Glomerular visceral epithelial cell (primary cell): Measurements from ENCODE around the gene MACROD2.

Source experiments
- DNase-seq: peaks from one replicate; pipeline ENCODE4 v3.0.0-alpha.2; 2016; ENCODE audit errors: extremely low spot score

The MACROD2 gene

GRCh38 chr20:14582855-14583254 is 587.5 kb downstream of the MACROD2 start:
- DNase-seq = no peak

DNA sequence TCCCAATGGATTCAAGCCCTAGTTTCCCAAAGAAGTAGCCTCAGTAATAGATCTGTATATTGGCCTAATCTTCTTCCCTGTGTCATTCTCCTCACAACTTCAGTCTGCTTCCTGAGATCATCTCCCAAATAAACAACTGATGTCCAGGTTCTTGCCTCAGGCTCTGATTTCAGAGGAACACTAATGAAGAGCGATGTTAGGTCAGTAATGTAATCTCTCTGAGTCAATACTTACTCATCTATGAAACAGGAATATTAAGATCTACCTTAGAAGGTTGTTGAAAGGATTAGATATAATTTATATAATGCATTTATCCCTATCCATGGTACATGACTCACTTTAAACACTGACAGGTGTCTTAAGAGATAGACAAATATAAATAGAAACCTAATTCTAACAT is 588.1 kb downstream of the MACROD2 start:
- no peak for DNase-seq

- DNase-seq = no peak
These were observed 594.1 kb downstream of the MACROD2 start for GRCh38 chr20:14589383-14589782.

DNA sequence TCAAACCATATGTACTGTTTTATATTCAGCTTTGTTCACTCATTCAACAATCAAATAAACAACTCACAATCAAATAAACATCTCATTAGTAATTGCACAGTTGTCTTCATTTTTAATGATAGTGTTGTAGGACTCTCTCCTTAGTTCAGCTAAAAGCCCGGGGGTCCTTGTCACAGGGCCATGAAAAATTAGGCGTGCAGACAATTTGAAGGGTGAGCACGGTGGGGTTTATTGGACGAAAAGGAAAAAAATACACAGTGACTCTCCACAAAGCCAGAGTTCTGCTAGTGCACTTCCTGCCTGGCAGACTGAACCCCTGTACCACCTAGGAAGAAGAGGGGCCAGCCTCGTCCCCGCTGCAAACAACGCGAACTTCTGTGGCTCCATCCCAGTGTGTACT is 599.7 kb downstream of the MACROD2 start:
- no peak for DNase-seq

- DNase-seq = no peak
These were observed 601.9 kb downstream of the MACROD2 start for GRCh38 chr20:14597206-14597715.

DNA sequence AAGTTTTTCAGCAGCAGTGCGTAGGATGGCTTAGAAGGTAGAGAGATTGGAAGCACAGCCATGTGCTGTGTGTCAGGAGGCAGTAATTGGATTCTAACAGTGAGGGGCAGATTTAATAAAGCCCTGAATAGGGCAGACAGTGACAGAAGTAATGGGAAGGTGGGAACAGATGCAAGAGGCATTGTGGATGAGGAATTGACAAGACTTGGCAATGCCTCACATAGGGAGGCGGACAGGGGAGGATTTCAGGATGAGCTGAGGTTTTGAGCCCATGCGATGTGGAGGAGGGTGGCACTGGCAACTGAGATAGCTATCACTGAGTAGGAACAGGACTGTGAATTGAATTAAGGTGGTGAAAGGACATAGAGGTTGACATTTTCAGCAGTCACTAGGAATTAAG is 604.3 kb downstream of the MACROD2 start:
- DNase-seq = no peak

GRCh38 chr20:14600527-14600926 is 605.2 kb downstream of the MACROD2 start:
- no peak for DNase-seq

GRCh38 chr20:14604143-14604542 is 608.8 kb downstream of the MACROD2 start:
- no peak for DNase-seq

- peak; percentile 38 for DNase-seq
These were observed 614.3 kb downstream of the MACROD2 start for GRCh38 chr20:14609328-14610221.

DNA sequence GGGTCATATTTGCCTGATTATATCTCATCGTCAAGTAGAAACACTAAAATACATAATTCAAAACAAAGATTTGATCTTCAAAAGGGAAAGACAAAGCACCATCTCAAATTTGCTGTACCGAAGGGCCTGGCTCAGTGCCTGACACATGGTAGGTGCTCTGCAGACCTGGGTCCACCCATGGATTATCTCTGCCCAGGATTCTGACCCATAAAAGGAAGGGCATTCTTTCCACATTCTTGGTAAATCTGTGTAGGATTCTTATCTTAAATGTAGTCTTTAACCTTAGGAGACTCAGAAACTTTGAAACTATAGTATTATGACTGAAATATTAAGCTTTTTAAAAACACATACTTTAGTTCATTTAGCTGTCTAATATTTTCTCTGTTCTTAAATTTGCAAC is 616.2 kb downstream of the MACROD2 start:
- DNase-seq = no peak

DNA sequence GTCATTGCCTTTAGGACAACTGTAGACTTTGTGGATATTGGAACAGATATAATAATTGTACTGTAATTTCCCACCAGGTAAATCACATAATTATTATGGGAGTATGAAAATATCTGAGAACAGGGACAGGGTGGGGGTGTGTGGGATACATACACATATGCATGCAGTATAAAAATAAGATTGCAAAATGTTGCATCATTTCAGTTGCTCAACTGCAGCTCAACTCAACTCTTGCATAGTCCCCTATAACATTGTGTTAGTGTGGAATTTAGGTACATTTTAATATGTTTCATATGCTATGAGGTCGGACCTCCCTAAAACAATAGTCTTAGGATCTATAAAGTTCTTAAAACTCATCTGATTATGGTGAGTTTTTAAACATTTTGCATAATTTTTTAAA is 617.1 kb downstream of the MACROD2 start:
- no peak for DNase-seq

DNA sequence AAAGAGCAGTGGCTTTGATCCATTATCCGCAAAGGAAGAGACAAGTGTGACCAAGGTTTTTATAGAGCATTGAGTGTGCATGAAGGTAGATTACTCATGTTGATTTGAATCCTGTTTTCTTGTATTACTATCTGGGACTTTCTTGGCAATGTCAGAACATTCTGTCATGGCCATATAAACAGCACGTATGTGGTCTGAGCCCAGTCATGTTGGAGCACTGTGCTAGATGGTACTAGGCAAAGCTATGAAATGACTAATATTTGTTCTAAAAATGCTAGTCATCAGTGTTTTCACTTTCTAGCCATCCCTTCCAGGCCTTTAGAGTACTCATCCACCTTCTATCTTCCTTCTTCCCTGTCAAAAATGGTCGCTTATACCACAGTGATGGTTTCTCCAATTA is 620.7 kb downstream of the MACROD2 start:
- DNase-seq = no peak

- DNase-seq = peak; percentile 57
These were observed 621.8 kb downstream of the MACROD2 start for GRCh38 chr20:14617123-14617522.

DNA sequence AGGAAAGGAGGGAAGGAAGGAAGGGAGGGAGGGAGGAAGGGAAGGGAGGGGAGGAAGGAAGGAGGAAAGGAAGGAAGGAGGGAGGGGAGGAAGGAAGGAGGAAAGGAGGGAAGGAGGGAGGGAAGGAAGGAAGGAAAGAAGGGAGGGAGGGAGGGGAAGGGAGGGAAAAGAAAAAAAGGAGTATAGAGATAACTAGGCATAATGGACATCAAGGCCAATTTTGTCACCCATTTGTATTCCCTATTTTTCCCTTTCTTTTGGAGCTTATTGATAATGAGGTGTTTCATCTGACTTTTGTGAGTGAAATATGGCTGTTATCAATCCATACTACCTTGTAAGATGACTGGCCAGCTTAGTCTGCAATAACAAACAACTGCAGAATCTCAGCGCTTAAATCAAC is 624.1 kb downstream of the MACROD2 start:
- DNase-seq = no peak

DNA sequence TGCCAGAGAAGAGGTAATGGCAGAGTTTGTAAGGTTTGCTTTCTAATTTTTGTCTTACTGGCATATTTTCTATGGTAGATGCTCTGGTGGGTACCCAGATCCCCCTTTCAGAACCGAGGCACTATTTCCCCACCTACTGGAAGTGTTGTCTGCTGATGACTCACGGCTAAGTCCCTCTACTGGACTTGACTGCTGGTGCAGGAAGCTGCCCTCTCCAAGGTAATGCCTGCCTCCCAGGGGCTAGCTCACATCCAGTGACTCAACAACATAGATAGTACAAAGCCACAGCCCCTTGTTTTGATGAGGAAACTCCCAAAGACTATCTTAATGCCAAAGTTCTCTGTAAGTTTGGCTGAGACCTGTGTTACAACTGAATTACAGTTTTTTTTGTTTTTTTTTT is 627.5 kb downstream of the MACROD2 start:
- peak; percentile 61 for DNase-seq

- no peak for DNase-seq
These were observed 635.7 kb downstream of the MACROD2 start for GRCh38 chr20:14631011-14631410.

GRCh38 chr20:14632906-14633305 is 637.6 kb downstream of the MACROD2 start:
- DNase-seq = no peak

DNA sequence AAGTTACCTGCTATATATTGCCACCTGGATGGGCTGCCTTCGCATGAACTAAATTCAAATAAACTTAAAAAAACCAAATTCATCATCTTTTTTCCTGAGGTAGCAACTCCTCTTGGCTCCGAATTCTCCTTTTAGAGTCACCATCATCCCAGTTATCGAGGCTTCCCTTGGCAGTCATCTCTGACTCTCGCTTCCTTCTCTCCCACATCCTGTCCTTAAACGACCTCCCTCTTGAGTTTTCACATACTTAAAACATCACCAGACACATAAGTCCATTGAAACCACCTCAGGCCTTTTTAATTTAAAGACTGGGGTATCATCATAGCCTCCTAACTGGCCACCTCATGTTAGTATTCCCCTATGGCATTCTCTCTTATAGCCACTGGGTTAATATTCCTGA is 638.2 kb downstream of the MACROD2 start:
- DNase-seq = no peak

GRCh38 chr20:14634665-14635064 is 639.3 kb downstream of the MACROD2 start:
- no peak for DNase-seq

- no peak for DNase-seq
These were observed 642.1 kb downstream of the MACROD2 start for GRCh38 chr20:14637441-14637840.

DNA sequence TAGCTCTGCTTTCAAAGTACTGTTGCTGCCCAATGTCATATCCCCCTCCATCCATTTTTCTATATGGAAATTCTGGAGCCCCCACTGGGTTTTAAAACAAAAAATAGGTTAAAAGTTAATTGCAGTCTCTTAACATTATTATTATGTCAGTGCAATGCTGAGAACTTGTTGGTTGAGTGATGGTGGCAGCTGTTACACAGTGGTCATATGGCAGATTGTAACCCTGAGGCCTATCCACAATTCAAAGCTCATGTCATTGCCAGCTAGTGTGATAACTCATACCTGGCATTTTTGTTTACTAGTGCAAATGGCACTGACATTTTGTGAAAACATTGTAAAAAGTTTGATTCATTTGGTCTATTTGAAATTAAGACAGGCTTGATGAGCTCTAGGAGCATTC is 647.8 kb downstream of the MACROD2 start:
- DNase-seq = no peak

DNA sequence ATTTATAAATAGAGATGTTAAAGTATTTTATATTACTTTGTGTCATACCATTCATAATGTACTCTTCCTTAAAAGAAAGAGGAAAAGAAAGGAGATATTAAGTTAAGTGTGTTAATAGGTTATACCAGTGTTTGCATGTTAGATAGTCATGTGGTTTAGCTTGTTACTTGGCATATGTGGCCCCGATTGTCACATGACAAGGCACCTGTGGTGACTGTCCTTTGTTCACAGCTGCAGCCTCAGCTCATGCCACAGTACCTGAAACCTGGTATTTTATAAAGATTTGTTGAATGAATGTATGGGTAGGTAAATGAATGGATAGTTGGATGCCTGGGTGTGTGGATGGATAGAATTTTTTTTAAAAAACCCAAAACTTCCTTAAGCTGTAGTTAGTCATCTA is 648.2 kb downstream of the MACROD2 start:
- no peak for DNase-seq

DNA sequence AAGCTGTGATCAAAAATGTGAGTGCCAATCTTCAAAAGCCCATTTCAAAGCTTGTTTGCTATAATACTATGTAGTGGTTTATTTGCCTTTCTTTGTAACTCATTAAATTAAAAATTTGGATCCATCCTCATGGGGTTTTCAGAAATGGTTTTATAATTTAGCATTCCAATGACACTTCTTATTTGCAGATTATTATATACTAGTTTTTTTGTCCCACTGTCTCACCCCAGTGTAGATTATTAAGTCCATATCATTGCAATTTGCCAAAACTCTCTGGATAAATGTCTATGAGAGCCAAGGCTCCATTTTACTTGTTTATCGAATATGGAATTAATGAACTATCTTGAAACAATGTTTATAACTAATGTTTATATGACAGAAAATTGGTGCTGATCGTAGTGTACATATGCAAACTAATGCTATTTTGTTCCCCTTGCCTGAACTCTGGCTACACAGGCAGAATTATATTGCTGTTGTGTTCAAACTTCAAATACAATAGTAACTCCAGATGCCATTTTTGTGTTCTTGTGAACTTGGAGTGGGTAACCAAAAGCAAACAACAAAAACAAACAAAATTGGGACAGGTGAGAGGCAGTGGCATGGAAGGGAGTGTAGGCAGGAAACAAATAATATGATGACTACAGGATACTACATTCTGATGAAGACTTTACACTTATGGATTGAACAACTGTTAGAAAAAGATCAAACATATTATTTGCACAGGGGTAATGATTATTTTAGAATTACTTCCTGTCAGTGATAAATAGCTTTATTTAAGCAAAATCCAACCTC is 649.2 kb downstream of the MACROD2 start:
- no peak for DNase-seq
